Type B pancreatic cell (in vitro differentiated cells): ENCODE data around the gene IER5. TPM values are rescaled to one million over a fixed set of nuclear protein-coding genes. Genes with fewer than 3 reads are reported as not detected.

ENCODE experiments used
- DNase-seq: peaks from one replicate; pipeline ENCODE4 v3.0.0; 2021; ENCODE audit warnings: mixed read lengths; ENCODE audit not compliant: unreplicated experiment; ENCODE audit errors: extremely low spot score
- H3K27ac Mint-ChIP-seq: 2 replicates; pipeline ENCODE4 v1.8.0; 2021; ENCODE audit warnings: mild to moderate bottlenecking, mixed read lengths
- H3K27me3 Mint-ChIP-seq: 2 replicates; pipeline ENCODE4 v1.8.0; 2021; ENCODE audit warnings: mixed read lengths
- H3K36me3 Mint-ChIP-seq: 2 replicates; pipeline ENCODE4 v1.8.0; 2021; ENCODE audit warnings: mixed read lengths
- H3K4me1 Mint-ChIP-seq: one replicate; pipeline ENCODE4 v1.8.0; 2021; ENCODE audit warnings: mixed read lengths; ENCODE audit not compliant: unreplicated experiment
- H3K4me3 Mint-ChIP-seq: 2 replicates; pipeline ENCODE4 v1.8.0; 2021; ENCODE audit warnings: mild to moderate bottlenecking, mixed read lengths
- H3K9me3 Mint-ChIP-seq: 2 replicates; pipeline ENCODE4 v1.8.0; 2021; ENCODE audit warnings: mixed read lengths
- CTCF ChIP-seq: fragments of 200-600 bp; sonication (generic); conservative IDR thresholded peaks from 2 replicates; pipeline ENCODE4 v1.5.0; 2021; ENCODE audit warnings: antibody characterized with exemption, mild to moderate bottlenecking
- total RNA-seq: library from RNA; stranded (reverse); gene quantifications from 2 replicates; pipeline ENCODE4 v1.2.1, GENCODE V29; 2021; ENCODE audit warnings: low replicate concordance

IER5 gene
- total RNA-seq, 1 donor from 2014 or later = 16.6 TPM

- TF ChIP-seq CTCF = no peak
- no peak overlapping the region for H3K27ac Mint-ChIP-seq
- H3K36me3 Mint-ChIP-seq = no peaks in the 10 kb centered on the region
- peaks cover 4% of the 10 kb centered on the region for H3K9me3 Mint-ChIP-seq
- peak overlapping the region; percentile 19 for H3K4me3 Mint-ChIP-seq
- DNase-seq = no peak
- peaks cover 57% of the 10 kb centered on the region for H3K4me1 Mint-ChIP-seq
- H3K27me3 Mint-ChIP-seq = peaks cover 11% of the 10 kb centered on the region
Observed at GRCh38 chr1:181108304-181108867, 19.9 kb downstream of the IER5 start.

GRCh38 chr1:181110013-181110412 lies 21.5 kb downstream of the IER5 start:
- TF ChIP-seq CTCF = no peak
- H3K27ac Mint-ChIP-seq = peak overlapping the region; percentile 64
- H3K4me3 Mint-ChIP-seq = no peak overlapping the region
- H3K4me1 Mint-ChIP-seq = peaks cover 54% of the 10 kb centered on the region
- peaks cover 11% of the 10 kb centered on the region for H3K27me3 Mint-ChIP-seq
- no peak for DNase-seq
- H3K36me3 Mint-ChIP-seq = no peaks in the 10 kb centered on the region
- peaks cover 4% of the 10 kb centered on the region for H3K9me3 Mint-ChIP-seq

- DNase-seq = no peak
- Mint-ChIP-seq H3K27me3 (peaks cover 8% of the 10 kb centered on the region), H3K4me1 (peaks cover 57% of the 10 kb centered on the region), H3K9me3 (peaks cover 4% of the 10 kb centered on the region), H3K36me3 (no peaks in the 10 kb centered on the region), H3K27ac (no peak overlapping the region), H3K4me3 (no peak overlapping the region)
- no peak for TF ChIP-seq CTCF
Observed at GRCh38 chr1:181111559-181111958, 23.1 kb downstream of the IER5 start.

GRCh38 chr1:181112071-181112929 lies 23.8 kb downstream of the IER5 start:
- Mint-ChIP-seq H3K4me3 (peak overlapping the region; percentile 66), H3K36me3 (no peaks in the 10 kb centered on the region), H3K9me3 (peaks cover 4% of the 10 kb centered on the region), H3K4me1 (peaks cover 60% of the 10 kb centered on the region), H3K27me3 (peaks cover 8% of the 10 kb centered on the region), H3K27ac (peak overlapping the region; percentile 93)
- TF ChIP-seq CTCF = no peak
- no peak for DNase-seq

GRCh38 chr1:181113059-181113641 lies 24.6 kb downstream of the IER5 start:
- no peak for DNase-seq
- Mint-ChIP-seq H3K27ac (peak overlapping the region; percentile 93), H3K4me3 (no peak overlapping the region), H3K36me3 (no peaks in the 10 kb centered on the region), H3K4me1 (peaks cover 57% of the 10 kb centered on the region), H3K27me3 (peaks cover 8% of the 10 kb centered on the region), H3K9me3 (peaks cover 4% of the 10 kb centered on the region)
- TF ChIP-seq CTCF = no peak
